DND-41 (cell line): Measurements from ENCODE around the gene APC2.

Source experiments
- EZH2 ChIP-seq: IDR thresholded peaks from 3 replicates; pipeline ENCODE4 v1.6.1; 2012; ENCODE audit warnings: borderline replicate concordance, low read depth, mild to moderate bottlenecking, moderate library complexity, low read length, inconsistent platforms; ENCODE audit not compliant: severe bottlenecking
- TF ChIP-seq, protein P1 (sequence below): IDR thresholded peaks from 2 replicates; pipeline ENCODE4 v1.5.1; 2012; ENCODE audit warnings: borderline replicate concordance, low read length, moderate library complexity, mild to moderate bottlenecking; ENCODE audit not compliant: poor library complexity, severe bottlenecking; ENCODE audit errors: extremely low read depth

DNA sequence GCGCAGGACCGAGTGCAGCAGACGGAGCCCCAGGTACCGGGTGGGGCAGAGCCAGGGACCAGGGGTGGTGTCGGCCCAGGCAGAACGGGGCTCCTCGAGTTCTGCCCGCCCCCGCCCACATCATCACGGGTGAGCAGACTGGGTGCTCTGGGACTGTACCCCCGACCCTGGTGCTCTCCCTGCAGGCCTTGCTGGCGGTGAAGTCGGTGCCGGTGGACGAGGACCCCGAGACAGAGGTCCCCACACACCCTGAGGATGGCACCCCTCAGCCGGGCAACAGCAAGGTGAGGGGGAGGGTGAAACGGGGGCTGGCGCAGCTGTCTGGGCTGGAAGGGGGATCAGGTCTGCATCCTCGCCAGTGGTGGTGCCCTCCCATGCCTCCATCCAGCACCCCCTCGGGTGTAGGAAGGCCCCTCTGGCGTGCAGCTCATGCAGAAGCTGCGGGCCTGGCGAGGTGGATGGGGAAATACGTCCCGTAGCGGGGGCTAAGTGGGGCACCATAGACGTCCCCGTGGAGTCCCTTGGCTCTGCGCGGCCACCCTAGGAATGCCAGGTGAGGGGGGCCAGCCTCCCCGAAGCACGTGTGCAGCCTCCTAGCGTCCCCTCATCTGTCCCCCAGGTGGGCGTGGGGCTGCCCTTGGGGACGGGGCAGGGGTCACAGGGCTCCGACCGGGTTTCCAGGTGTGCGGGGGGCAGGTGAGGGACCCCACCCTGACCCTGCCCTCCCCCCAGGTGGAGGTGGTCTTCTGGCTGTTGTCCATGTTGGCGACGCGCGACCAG lies 6.4 kb downstream of the APC2 start:
- TF ChIP-seq, protein P1, sequence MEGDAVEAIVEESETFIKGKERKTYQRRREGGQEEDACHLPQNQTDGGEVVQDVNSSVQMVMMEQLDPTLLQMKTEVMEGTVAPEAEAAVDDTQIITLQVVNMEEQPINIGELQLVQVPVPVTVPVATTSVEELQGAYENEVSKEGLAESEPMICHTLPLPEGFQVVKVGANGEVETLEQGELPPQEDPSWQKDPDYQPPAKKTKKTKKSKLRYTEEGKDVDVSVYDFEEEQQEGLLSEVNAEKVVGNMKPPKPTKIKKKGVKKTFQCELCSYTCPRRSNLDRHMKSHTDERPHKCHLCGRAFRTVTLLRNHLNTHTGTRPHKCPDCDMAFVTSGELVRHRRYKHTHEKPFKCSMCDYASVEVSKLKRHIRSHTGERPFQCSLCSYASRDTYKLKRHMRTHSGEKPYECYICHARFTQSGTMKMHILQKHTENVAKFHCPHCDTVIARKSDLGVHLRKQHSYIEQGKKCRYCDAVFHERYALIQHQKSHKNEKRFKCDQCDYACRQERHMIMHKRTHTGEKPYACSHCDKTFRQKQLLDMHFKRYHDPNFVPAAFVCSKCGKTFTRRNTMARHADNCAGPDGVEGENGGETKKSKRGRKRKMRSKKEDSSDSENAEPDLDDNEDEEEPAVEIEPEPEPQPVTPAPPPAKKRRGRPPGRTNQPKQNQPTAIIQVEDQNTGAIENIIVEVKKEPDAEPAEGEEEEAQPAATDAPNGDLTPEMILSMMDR = no peak
- TF ChIP-seq EZH2 = no peak
